PC-3 (cell line): ENCODE measurements around the gene SLC35D2. TPM values are rescaled to one million over a fixed set of nuclear protein-coding genes. Genes with fewer than 3 reads are reported as not detected.
"Not testable (repeated sequence)": the region's sequence is repeated elsewhere in the genome, so short reads cannot be mapped to it uniquely, and the experiment has no call there.

Source experiments
- ATAC-seq: fragments of 200-7000 bp; cut with Tn5 transposase; 2 replicates; pipeline ENCODE4 v1.9.1; 2020; ENCODE audit warnings: mild to moderate bottlenecking, moderate library complexity
- BruUV-seq: library from RNA; stranded (reverse); fragments of 400-500 nt; replicated peaks from 2 replicates; lab custom pipeline; 2021; lab: Mats Ljungman, UMichigan
- CTCF ChIA-PET: fragments of 300-600 bp; sonication (Branson Sonifier 250); formaldehyde crosslinking; loops from one replicate; lab custom pipeline; 2022; ENCODE audit warnings: antibody characterized with exemption; lab: Charles Lee
- POLR2A ChIA-PET: fragments of 300-600 bp; sonication (Branson Sonifier 250); formaldehyde crosslinking; loops from one replicate; lab custom pipeline; 2022; ENCODE audit warnings: antibody characterized with exemption; ENCODE audit not compliant: unreplicated experiment; lab: Charles Lee
- DNase-seq: peaks from one replicate; pipeline ENCODE4 v3.0.0-alpha.2; 2015
- H2AFZ ChIP-seq: fragments of 300-600 bp; sonication (generic); 2 replicates; pipeline ENCODE4 v1.6.0; 2016; ENCODE audit warnings: antibody characterized with exemption, low read length
- H3F3A ChIP-seq: fragments of 300-600 bp; sonication (generic); one replicate; pipeline ENCODE4 v1.6.0; 2017; ENCODE audit warnings: antibody characterized with exemption, low read length, control low read depth, mild to moderate bottlenecking; ENCODE audit not compliant: unreplicated experiment
- H3K27ac ChIP-seq: fragments of 300-600 bp; sonication (generic); 2 replicates; pipeline ENCODE4 v1.5.1; 2016; ENCODE audit warnings: mild to moderate bottlenecking, low read length
- H3K27me3 ChIP-seq: fragments of 300-600 bp; sonication (generic); 2 replicates; pipeline ENCODE4 v1.6.1; 2016; ENCODE audit warnings: low read length, mixed read lengths
- H3K36me3 ChIP-seq: fragments of 300-600 bp; sonication (generic); 2 replicates; pipeline ENCODE4 v1.6.1; 2016; ENCODE audit warnings: low read depth, mixed run types, low read length, mixed read lengths
- H3K4me1 ChIP-seq: fragments of 300-600 bp; sonication (generic); 2 replicates; pipeline ENCODE4 v1.5.1; 2016; ENCODE audit warnings: low read length; ENCODE audit not compliant: insufficient read depth
- H3K4me2 ChIP-seq: fragments of 300-600 bp; sonication (generic); 2 replicates; pipeline ENCODE4 v1.6.0; 2016; ENCODE audit warnings: low read length
- H3K4me3 ChIP-seq: fragments of 300-600 bp; sonication (generic); 2 replicates; pipeline ENCODE4 v1.5.1; 2016; ENCODE audit warnings: mild to moderate bottlenecking, low read length, mixed read lengths
- H3K79me2 ChIP-seq: fragments of 300-600 bp; sonication (generic); 2 replicates; pipeline ENCODE4 v1.6.1; 2017; ENCODE audit warnings: low read length, mixed read lengths
- H3K9ac ChIP-seq: fragments of 300-600 bp; sonication (generic); 2 replicates; pipeline ENCODE4 v1.6.0; 2016; ENCODE audit warnings: mild to moderate bottlenecking, low read length
- H3K9me2 ChIP-seq: fragments of 300-600 bp; sonication (generic); replicated peaks from 2 replicates; pipeline ENCODE4 v1.6.1; 2016; ENCODE audit warnings: mixed run types, low read length, mixed read lengths
- H3K9me3 ChIP-seq: fragments of 300-600 bp; sonication (generic); 2 replicates; pipeline ENCODE4 v1.6.1; 2016; ENCODE audit warnings: low read length, mixed read lengths
- H4K20me1 ChIP-seq: fragments of 300-600 bp; sonication (generic); 2 replicates; pipeline ENCODE4 v1.6.1; 2016; ENCODE audit warnings: low read length, mixed read lengths
- CTCF ChIP-seq: fragments of 300-600 bp; sonication (generic); conservative IDR thresholded peaks from 2 replicates; pipeline ENCODE4 v1.5.1; 2017; ENCODE audit warnings: antibody characterized with exemption, low read depth, mild to moderate bottlenecking, low read length
- EZH2 ChIP-seq: fragments of 300-600 bp; sonication (generic); IDR thresholded peaks from one replicate; pipeline ENCODE4 v1.6.1; 2017; ENCODE audit warnings: antibody characterized with exemption, mild to moderate bottlenecking, low read length; ENCODE audit not compliant: unreplicated experiment
- EZH2phosphoT487 ChIP-seq: fragments of 300-600 bp; sonication (generic); IDR thresholded peaks from 2 replicates; pipeline ENCODE4 v1.6.1; 2018; ENCODE audit warnings: mild to moderate bottlenecking, antibody characterized with exemption, low read length, borderline replicate concordance
- intact Hi-C: fragments of 100-400 bp; cut with micrococcal nuclease; formaldehyde crosslinking; loops from 2 replicates; pipeline ENCODE4 v1.9.0; 2023
- total RNA-seq: library from RNA; depleted of rRNA; stranded (reverse); fragments of >200 nt; gene quantifications from 2 replicates; pipeline ENCODE4 v1.2.3, GENCODE V29; 2014

SLC35D2 gene
- total RNA-seq, 1 experiment from 2014 or later = 21.5 TPM

- Histone ChIP-seq H3K4me3 (no peak overlapping the region), H4K20me1 (no peaks in the 10 kb centered on the region), H3K9me3 (no peaks in the 10 kb centered on the region), H3K9ac (no peak overlapping the region), H3K4me1 (no peaks in the 10 kb centered on the region), H3K36me3 (no peaks in the 10 kb centered on the region), H3K27me3 (no peaks in the 10 kb centered on the region), H3K4me2 (no peak overlapping the region), H3F3A (no peaks in the 10 kb centered on the region), H2AFZ (no peak overlapping the region), H3K27ac (no peak overlapping the region), H3K9me2 (no peaks in the 10 kb centered on the region), H3K79me2 (no peaks in the 10 kb centered on the region)
- ChIA-PET CTCF (no interaction called here), POLR2A (no interaction called here)
- TF ChIP-seq CTCF (no peak), EZH2phosphoT487 (no peak), EZH2 (no peak)
- no peak for DNase-seq
- intact Hi-C loops = no loop called here
- no TSS peak for BruUV-seq
- no peak for ATAC-seq
Observed at GRCh38 chr9:96361668-96362067, 21.8 kb downstream of the SLC35D2 start.

GRCh38 chr9:96360976-96361375 lies 22.5 kb downstream of the SLC35D2 start:
- Histone ChIP-seq H3F3A (no peaks in the 10 kb centered on the region), H3K9ac (no peak overlapping the region), H3K4me2 (no peak overlapping the region), H3K36me3 (no peaks in the 10 kb centered on the region), H2AFZ (no peak overlapping the region), H3K9me3 (no peaks in the 10 kb centered on the region), H3K4me3 (no peak overlapping the region), H3K27me3 (no peaks in the 10 kb centered on the region), H3K79me2 (no peaks in the 10 kb centered on the region), H3K27ac (no peak overlapping the region), H4K20me1 (no peaks in the 10 kb centered on the region), H3K4me1 (no peaks in the 10 kb centered on the region), H3K9me2 (no peaks in the 10 kb centered on the region)
- TF ChIP-seq EZH2 (no peak), CTCF (no peak), EZH2phosphoT487 (no peak)
- POLR2A ChIA-PET = no interaction called here
- no TSS peak for BruUV-seq
- CTCF ChIA-PET = no interaction called here
- intact Hi-C loops = no loop called here
- DNase-seq (no peak), ATAC-seq (no peak)

GRCh38 chr9:96360523-96360922 lies 23.0 kb downstream of the SLC35D2 start:
- H4K20me1 ChIP-seq, H3K4me3 ChIP-seq, H3K9me2 ChIP-seq, BruUV-seq, H3K9me3 ChIP-seq, H3F3A ChIP-seq, ATAC-seq, H3K36me3 ChIP-seq, DNase-seq, H3K27me3 ChIP-seq, H3K9ac ChIP-seq, H3K27ac ChIP-seq, H3K4me2 ChIP-seq, H2AFZ ChIP-seq, H3K4me1 ChIP-seq, POLR2A ChIA-PET, H3K79me2 ChIP-seq, CTCF ChIA-PET, intact Hi-C loops: not testable (repeated sequence)
